GM19397 (cell line): ENCODE data around the gene HERC2.
"Not testable (repeated sequence)": the region's sequence is repeated elsewhere in the genome, so short reads cannot be mapped to it uniquely, and the experiment has no call there.

ENCODE experiments used
- ATAC-seq: cut with Tn5 transposase; IDR thresholded peaks from one replicate; pipeline ENCODE4 v1.9.1; 2021; ENCODE audit warnings: mild to moderate bottlenecking, moderate library complexity; ENCODE audit not compliant: unreplicated experiment

Gene HERC2

DNA sequence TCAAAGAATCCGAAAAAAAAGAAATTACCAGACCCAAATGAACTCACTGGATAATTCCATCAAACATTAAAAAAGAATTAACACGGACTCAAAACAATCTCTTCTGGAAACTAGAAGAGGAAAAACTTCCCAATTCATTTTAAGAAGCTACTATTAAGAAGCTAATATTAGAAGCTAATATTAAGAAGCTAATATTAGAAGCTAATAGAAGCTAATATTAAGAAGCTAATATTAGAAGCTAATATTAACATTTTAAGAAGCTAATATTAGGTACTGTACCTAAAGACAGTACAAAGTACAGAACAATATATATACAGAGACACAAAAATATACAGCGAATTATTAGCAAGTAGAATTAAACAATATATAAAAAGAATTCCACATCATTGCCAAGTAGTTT is 35.9 kb downstream of the HERC2 start:
- ATAC-seq, result no peak

DNA sequence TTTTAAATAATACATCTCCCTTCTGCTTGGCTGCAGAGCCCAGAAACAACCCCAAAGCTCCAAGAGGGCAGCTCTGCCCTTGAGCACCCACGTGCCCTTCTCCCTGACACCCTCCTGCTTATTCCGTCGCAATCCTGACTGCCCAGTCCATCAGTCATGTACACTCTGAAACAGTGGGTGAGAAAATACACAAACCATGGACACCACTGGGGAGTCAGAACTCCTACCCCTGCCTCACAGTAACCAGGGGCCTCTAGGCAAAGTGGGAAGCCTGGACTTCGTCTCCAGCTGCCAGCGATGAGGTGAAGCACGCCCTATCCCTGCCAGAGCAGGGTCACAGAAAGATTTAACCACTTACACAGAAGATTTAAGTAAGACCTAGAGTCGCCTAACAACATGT is 40.1 kb downstream of the HERC2 start:
- ATAC-seq, result no peak

GRCh38 chr15:28274635-28275034 is 47.3 kb downstream of the HERC2 start:
- no peak for ATAC-seq

DNA sequence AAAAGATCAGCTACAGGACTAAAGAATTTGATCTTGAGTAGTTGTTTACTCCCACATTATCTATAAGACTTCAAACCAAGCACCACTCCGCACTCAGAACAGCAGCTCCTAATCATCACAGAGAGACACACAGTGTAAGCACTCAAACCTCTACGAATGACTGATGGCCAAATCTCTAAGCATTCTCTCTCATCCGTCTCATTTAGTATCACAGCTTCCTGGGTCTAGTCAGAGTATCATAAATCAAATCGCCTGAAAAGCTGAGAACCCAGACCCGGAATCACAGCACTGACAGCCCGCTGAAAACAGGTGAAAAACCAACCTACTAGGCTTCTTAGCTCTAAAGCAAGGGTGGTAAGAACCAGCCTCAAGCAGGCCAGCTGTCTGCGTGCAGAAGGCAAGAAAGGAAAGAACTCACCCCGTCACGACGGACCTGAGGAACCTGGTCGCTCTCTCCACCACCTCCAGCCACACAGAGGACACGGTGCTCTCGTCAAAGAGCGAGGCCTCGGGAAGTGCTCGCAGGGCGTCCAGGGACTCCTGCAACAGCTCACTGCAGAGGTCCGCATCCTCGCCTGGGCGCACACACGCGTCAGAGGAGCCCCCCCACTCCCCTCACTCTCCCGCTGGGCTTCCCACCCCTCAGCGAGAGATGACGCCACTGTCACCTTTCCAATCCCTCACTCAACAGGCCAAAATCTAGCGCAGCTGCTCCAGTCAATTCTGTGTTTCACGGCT is 47.9 kb downstream of the HERC2 start:
- no peak for ATAC-seq

GRCh38 chr15:28273468-28273867 is 48.5 kb downstream of the HERC2 start:
- no peak for ATAC-seq

GRCh38 chr15:28272587-28272986 is 49.4 kb downstream of the HERC2 start:
- no peak for ATAC-seq

GRCh38 chr15:28271697-28272260 is 50.2 kb downstream of the HERC2 start:
- ATAC-seq, result no peak

DNA sequence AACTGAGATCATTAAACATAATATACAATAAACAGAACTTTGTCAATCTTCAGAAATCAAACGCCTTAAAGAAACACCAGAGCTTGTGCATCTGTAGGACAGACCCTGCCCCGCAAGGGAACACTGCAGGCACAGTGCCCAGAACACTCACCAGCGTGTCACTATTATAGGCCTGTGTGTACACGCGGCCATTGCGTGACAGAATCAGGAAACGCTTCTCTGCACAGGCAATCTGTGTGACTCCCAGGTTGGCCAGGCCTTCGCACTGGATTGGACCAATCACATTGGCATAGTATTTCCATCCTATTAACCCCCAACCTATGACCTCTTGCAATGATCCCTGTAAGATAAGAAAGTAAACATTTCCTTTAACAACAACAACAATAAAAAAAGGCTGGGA is 52.9 kb downstream of the HERC2 start:
- ATAC-seq, result no peak

DNA sequence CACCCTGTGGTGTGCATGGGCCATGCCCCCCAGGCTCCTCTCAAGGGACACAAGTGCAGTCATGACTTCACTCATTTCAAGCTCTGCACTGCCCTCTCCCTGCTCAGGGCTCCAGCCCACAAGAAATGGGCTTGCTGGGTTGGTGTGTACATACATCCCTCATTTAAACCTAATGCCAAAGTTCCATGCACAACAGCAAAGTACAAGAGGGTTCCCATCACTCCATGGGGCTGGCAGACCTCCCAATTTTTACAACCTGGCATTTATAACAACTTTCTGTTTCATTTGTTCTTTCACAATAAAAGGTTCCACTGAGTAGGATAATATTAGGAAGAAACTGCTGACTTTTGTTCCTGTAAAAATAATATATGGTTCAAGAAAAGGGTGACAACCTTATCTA is 54.3 kb downstream of the HERC2 start:
- ATAC-seq, result no peak

GRCh38 chr15:28265334-28266019 is 56.5 kb downstream of the HERC2 start:
- no peak for ATAC-seq

DNA sequence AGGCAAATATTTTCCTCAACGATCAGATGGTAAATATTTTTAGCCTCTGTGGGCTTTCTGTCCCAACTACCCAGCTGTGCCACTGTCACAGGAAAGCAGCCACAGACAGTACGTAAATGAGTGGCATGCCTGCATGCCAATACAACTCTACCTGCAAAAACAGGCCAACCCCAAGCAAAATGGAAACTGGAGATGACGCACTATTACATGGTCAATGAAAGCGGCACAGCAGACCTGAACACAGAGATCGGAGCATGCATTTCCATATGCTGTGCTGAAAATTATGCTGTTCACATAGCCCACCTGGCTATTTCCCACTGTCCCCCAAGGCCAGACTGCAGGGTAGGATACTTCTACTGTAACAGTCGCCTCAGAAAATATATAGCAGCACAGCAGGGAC is 57.8 kb downstream of the HERC2 start:
- ATAC-seq, result no peak

DNA sequence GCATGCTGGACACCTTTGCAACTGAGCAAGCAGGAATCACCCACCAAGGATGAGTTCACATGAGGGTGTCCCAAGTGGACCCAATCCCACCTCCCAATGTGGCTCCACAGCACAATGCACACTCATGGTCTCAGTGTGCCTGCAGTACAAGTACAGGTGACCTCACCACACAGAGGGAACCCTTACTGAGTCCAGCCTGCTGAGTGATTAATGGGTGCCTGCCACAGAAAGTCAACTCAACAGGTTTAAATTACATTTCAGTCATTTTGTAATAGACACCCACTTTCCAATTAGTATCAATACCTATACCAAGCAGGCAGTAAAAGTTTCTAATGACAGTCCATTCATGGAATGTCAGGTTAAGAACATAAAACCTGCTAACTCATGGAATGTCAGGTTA is 59.5 kb downstream of the HERC2 start:
- ATAC-seq, result no peak

DNA sequence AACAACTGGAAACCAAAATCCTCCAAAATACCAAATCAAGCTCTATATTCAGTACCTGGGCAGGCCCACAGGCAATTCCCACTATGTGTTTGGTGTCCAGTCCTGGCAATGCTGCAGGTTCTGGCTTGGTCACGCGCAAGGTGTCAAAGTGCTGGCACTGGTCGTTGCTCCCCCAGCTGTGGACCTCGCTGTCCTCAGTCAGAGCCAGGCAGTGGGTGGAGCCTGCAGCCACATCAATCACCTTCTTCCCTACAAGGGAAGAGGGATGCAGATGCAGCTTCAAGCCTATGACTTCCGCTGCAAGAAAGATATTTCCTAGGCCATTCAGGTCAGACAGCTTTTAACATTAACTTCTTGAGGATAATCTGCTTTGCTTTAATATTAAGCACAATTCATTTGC is 61.3 kb downstream of the HERC2 start:
- ATAC-seq, result no peak

DNA sequence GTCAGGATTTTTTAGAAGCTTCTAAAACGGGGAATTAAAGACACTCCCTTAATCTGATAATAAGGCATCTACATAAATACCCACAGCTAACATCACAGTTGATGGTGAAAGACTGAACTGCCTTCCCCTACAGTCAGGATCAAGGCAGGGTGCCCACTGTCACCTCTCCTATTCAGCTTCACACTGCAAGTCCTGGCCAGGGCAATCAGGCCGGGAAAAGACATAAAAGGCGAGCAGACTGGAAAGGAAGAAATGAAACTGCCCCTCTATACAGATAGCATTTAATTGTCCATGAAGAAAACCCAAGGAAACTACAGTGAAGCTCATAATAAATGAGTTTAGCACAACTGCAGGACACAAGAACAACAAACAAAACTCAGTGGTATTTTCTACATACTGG is 61.7 kb downstream of the HERC2 start:
- no peak for ATAC-seq

DNA sequence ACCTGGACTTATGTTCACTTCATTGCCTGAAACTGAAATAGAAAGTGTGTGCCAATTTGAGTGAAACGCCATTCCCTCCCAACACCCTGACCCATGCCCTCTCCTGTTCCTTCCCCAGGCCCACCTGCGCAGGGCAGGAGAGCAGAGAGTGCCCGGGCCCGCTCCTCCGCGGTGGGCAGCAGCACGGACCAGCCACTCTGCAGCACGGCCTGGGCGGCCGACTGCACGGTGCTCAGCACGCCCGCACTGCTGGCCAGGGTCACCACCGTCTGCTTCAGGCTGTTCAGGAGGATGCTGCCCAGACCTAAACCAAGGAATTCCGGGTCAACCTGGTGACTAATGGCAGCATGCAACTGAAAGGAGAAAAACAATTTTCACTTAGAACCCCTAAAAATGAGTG is 66.0 kb downstream of the HERC2 start:
- no peak for ATAC-seq

GRCh38 chr15:28252831-28253230 is 69.1 kb downstream of the HERC2 start:
- no peak for ATAC-seq

DNA sequence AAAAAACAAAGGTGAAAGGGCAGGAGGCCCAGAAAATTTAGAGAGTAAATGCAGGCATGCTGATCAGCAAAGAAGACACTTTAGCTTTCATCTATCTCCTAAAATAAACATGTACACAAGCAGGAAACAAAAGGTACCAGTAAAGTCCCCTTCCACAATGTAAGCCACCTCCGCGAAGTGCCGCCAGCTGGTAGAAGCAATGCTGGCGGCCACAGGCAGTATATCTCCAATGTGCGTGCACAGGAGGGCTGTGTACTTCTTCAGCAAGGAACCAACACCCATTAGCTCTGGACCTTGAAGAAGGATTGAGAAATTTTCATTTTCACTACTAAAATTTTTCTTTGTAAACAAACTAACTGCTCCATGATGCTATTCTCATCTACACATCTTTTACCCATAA is 75.4 kb downstream of the HERC2 start:
- ATAC-seq, result no peak

- ATAC-seq, result no peak
Observed at GRCh38 chr15:28243901-28244300, 78.1 kb downstream of the HERC2 start.

- ATAC-seq, result no peak
Observed at GRCh38 chr15:28243399-28243798, 78.6 kb downstream of the HERC2 start.

DNA sequence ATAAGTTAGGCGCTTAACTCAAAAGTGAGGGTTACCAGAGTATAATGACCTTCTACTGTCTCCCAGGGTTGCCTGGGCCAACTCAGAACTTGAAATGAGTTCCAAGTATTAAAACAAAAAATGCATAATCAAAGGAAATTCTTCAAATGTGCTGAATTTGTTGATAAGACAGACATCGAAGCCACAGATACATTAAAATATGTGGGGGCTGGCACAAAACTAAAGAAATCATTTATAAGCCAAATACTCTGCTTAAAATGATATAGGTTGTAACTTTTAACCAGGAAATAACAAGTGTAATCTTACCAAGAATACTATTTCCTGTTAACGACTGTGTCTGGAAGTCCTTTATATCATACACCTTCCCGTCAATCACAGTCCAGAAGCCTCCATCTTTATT is 83.7 kb downstream of the HERC2 start:
- ATAC-seq, result not testable (repeated sequence)

- not testable (repeated sequence) for ATAC-seq
Observed at GRCh38 chr15:28231743-28232142, 90.2 kb downstream of the HERC2 start.

- not testable (repeated sequence) for ATAC-seq
Observed at GRCh38 chr15:28231336-28231735, 90.6 kb downstream of the HERC2 start.
